ENCODE results near the gene TNFSF8.

DNA sequence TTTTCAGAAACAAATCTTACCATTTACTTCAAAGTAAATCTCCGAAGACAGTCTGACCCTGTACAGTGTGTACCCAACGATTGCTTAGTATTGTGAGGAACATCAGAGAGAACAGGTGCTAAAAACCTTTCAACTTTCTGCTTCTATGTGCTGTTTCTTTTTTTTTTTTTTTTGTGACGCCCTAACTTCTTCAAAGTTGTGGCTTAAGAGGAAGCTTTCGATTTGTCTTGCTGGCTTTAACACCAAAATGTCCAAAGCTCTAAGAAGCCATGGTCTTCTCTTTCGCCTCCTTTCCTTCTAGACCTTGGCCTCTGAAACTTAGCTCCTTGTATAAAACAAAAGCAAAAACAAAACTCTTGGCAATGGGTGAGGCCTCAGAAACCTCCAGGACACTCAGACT lies 1.2 kb downstream of the TNFSF8 start:
- TF ChIP-seq YY1 (IDR thresholded peaks at IDR 0.05; ENCODE audit: low read depth): no peak
- TF ChIP-seq, protein P1, sequence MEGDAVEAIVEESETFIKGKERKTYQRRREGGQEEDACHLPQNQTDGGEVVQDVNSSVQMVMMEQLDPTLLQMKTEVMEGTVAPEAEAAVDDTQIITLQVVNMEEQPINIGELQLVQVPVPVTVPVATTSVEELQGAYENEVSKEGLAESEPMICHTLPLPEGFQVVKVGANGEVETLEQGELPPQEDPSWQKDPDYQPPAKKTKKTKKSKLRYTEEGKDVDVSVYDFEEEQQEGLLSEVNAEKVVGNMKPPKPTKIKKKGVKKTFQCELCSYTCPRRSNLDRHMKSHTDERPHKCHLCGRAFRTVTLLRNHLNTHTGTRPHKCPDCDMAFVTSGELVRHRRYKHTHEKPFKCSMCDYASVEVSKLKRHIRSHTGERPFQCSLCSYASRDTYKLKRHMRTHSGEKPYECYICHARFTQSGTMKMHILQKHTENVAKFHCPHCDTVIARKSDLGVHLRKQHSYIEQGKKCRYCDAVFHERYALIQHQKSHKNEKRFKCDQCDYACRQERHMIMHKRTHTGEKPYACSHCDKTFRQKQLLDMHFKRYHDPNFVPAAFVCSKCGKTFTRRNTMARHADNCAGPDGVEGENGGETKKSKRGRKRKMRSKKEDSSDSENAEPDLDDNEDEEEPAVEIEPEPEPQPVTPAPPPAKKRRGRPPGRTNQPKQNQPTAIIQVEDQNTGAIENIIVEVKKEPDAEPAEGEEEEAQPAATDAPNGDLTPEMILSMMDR (IDR thresholded peaks at IDR 0.05): no peak

Measured in SK-N-SH (cell line).